WTC11 (cell line): Measurements from ENCODE around the gene DDX25. TPM values are rescaled to one million over a fixed set of nuclear protein-coding genes. Genes with fewer than 3 reads are reported as not detected.

Experiments
- ARID4B ChIP-seq: sonication (generic); formaldehyde crosslinking; IDR thresholded peaks from 2 replicates; pipeline ENCODE4 v1.8.0; 2023; ENCODE audit warnings: missing genetic modification reagents, mild to moderate bottlenecking, borderline replicate concordance
- ATF3 ChIP-seq: sonication (generic); formaldehyde crosslinking; conservative IDR thresholded peaks from 2 replicates; pipeline ENCODE4 v1.8.1; 2022; ENCODE audit warnings: mild to moderate bottlenecking, missing genetic modification reagents
- CREM ChIP-seq: sonication (generic); formaldehyde crosslinking; IDR thresholded peaks from 2 replicates; pipeline ENCODE4 v1.8.1; 2022; ENCODE audit warnings: mild to moderate bottlenecking, missing genetic modification reagents, moderate library complexity
- E2F4 ChIP-seq: sonication (generic); formaldehyde crosslinking; IDR thresholded peaks from 2 replicates; pipeline ENCODE4 v1.8.1; 2022; ENCODE audit warnings: low read depth, mild to moderate bottlenecking, moderate library complexity, missing genetic modification reagents, borderline replicate concordance
- EMX1 ChIP-seq: fragments of 250-450 bp; sonication (Bioruptor Pico); IDR thresholded peaks from 2 replicates; pipeline ENCODE4 v1.8.0; 2021; ENCODE audit warnings: mild to moderate bottlenecking
- ESRRA ChIP-seq: sonication (generic); formaldehyde crosslinking; IDR thresholded peaks from 2 replicates; pipeline ENCODE4 v1.8.1; 2022; ENCODE audit warnings: mild to moderate bottlenecking, missing genetic modification reagents, borderline replicate concordance
- GRHL2 ChIP-seq: fragments of 250-450 bp; sonication (Bioruptor Pico); IDR thresholded peaks from 2 replicates; pipeline ENCODE4 v1.8.0; 2022; ENCODE audit warnings: mild to moderate bottlenecking, moderate library complexity; ENCODE audit not compliant: insufficient replicate concordance, severe bottlenecking
- JAZF1 ChIP-seq: fragments of 250-450 bp; sonication (Bioruptor Pico); IDR thresholded peaks from 2 replicates; pipeline ENCODE4 v1.9.0; 2021; ENCODE audit warnings: moderate library complexity, mild to moderate bottlenecking, inconsistent platforms
- JUN ChIP-seq: sonication (generic); formaldehyde crosslinking; IDR thresholded peaks from 2 replicates; pipeline ENCODE4 v1.8.0; 2023; ENCODE audit warnings: mild to moderate bottlenecking, missing genetic modification reagents
- NR1H2 ChIP-seq: sonication (generic); formaldehyde crosslinking; IDR thresholded peaks from 2 replicates; pipeline ENCODE4 v1.9.0; 2021; ENCODE audit warnings: mild to moderate bottlenecking, moderate library complexity, missing genetic modification reagents
- NR2C2 ChIP-seq: sonication (generic); formaldehyde crosslinking; IDR thresholded peaks from 2 replicates; pipeline ENCODE4 v1.8.0; 2022; ENCODE audit warnings: mild to moderate bottlenecking, missing genetic modification reagents
- SMAD3 ChIP-seq: sonication (generic); formaldehyde crosslinking; IDR thresholded peaks from 2 replicates; pipeline ENCODE4 v1.8.0; 2022; ENCODE audit warnings: missing genetic modification reagents, mild to moderate bottlenecking, borderline replicate concordance
- SMAD4 ChIP-seq: sonication (generic); formaldehyde crosslinking; IDR thresholded peaks from 2 replicates; pipeline ENCODE4 v1.8.0; 2022; ENCODE audit warnings: mild to moderate bottlenecking, missing genetic modification reagents
- SP1 ChIP-seq: sonication (generic); formaldehyde crosslinking; conservative IDR thresholded peaks from 2 replicates; pipeline ENCODE4 v1.8.1; 2022; ENCODE audit warnings: missing genetic modification reagents
- ZNF317 ChIP-seq: sonication (generic); formaldehyde crosslinking; IDR thresholded peaks from 2 replicates; pipeline ENCODE4 v1.8.1; 2023; ENCODE audit warnings: low read depth, mild to moderate bottlenecking, moderate library complexity, missing genetic modification reagents, borderline replicate concordance
- total RNA-seq: library from RNA; stranded (reverse); gene quantifications from 3 replicates; pipeline ENCODE4 v1.2.3, GENCODE V29; 2021
- TF ChIP-seq, protein P1 (sequence below): sonication (generic); formaldehyde crosslinking; IDR thresholded peaks from 2 replicates; pipeline ENCODE4 v1.8.0; 2023; ENCODE audit warnings: mild to moderate bottlenecking, missing genetic modification reagents
- TF ChIP-seq, protein P2 (sequence below): sonication (generic); formaldehyde crosslinking; IDR thresholded peaks from 2 replicates; pipeline ENCODE4 v1.8.0; 2022; ENCODE audit warnings: mild to moderate bottlenecking, missing genetic modification reagents
- TF ChIP-seq, protein P3 (sequence below): sonication (generic); formaldehyde crosslinking; IDR thresholded peaks from 2 replicates; pipeline ENCODE4 v1.8.0; 2022; ENCODE audit warnings: mild to moderate bottlenecking, missing genetic modification reagents
- TF ChIP-seq, protein P4 (sequence below): sonication (generic); formaldehyde crosslinking; IDR thresholded peaks from 2 replicates; pipeline ENCODE4 v1.8.1; 2022; ENCODE audit warnings: mild to moderate bottlenecking, missing genetic modification reagents, moderate library complexity, borderline replicate concordance
- TF ChIP-seq, protein P5 (sequence below): fragments of 250-450 bp; sonication (Bioruptor Pico); IDR thresholded peaks from 2 replicates; pipeline ENCODE4 v2.1.2; 2022; ENCODE audit warnings: mild to moderate bottlenecking, moderate library complexity
- TF ChIP-seq, protein P6 (sequence below): sonication (generic); formaldehyde crosslinking; IDR thresholded peaks from 2 replicates; pipeline ENCODE4 v1.8.1; 2022; ENCODE audit warnings: mild to moderate bottlenecking, moderate library complexity, missing genetic modification reagents
- TF ChIP-seq, protein P7 (sequence below): sonication (generic); formaldehyde crosslinking; IDR thresholded peaks from 2 replicates; pipeline ENCODE4 v1.8.1; 2022; ENCODE audit warnings: missing genetic modification reagents, borderline replicate concordance

Gene DDX25
- total RNA-seq, 1 experiment from 2014 or later: 17.5 TPM

DNA sequence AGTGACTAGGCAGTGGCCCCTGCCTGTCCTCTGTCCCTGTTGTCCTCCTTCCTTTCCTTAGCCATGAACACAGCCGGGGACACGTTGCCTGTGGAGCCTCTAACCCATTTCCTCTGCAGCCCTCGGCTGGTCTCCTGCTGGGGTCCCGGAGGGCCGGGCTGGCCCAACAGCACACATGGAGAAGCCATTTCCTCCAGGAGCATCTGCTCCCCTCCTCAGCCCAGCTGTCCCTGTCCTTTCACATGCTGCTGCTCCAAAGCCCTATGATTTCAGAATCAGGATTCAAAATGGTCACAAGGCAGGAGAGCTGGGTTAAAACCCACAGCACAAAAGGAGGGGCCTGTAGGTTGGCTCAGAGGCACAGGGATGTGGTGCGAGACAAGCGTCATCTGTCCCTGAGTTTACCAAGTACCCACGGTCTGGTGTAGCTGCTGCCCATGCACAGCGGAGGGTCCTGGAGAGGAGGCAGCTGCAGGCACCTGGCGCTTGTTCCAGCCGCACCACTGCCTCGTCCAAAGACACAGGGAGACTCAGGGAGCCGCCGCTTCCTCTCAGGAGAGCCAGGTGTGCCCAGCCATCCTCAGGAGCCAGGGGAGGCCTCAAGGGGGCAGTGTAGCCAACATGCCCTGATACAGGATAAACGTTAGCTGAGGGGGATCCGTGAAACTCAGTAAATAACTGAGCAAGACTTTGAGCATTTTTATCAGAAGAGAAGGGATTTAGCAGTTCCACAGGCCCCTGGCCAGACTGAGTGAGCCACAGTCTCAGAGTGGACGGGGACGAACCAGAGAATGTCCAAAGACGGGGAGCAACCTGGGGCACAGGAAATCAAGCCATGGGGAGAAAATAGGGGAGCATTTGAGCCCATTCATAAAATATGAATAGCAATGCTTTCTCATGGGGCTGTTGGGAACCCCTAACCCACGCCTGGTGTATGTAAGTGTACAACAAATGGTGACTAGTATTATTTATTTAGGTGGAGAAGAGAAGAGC, 37.6 kb downstream of the DDX25 start (continued):
- TF ChIP-seq, protein P1, sequence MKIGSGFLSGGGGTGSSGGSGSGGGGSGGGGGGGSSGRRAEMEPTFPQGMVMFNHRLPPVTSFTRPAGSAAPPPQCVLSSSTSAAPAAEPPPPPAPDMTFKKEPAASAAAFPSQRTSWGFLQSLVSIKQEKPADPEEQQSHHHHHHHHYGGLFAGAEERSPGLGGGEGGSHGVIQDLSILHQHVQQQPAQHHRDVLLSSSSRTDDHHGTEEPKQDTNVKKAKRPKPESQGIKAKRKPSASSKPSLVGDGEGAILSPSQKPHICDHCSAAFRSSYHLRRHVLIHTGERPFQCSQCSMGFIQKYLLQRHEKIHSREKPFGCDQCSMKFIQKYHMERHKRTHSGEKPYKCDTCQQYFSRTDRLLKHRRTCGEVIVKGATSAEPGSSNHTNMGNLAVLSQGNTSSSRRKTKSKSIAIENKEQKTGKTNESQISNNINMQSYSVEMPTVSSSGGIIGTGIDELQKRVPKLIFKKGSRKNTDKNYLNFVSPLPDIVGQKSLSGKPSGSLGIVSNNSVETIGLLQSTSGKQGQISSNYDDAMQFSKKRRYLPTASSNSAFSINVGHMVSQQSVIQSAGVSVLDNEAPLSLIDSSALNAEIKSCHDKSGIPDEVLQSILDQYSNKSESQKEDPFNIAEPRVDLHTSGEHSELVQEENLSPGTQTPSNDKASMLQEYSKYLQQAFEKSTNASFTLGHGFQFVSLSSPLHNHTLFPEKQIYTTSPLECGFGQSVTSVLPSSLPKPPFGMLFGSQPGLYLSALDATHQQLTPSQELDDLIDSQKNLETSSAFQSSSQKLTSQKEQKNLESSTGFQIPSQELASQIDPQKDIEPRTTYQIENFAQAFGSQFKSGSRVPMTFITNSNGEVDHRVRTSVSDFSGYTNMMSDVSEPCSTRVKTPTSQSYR (CRISPR knock-in tag): no peak
- TF ChIP-seq GRHL2 (CRISPR knock-in tag): no peak
- no peak for TF ChIP-seq ARID4B (CRISPR knock-in tag)
- no peak for TF ChIP-seq EMX1 (CRISPR knock-in tag)
- TF ChIP-seq CREM (CRISPR knock-in tag): no peak
- TF ChIP-seq SMAD3 (CRISPR knock-in tag): peak; percentile 61; the same call in 1 of the 2 replicates
- TF ChIP-seq, protein P2, sequence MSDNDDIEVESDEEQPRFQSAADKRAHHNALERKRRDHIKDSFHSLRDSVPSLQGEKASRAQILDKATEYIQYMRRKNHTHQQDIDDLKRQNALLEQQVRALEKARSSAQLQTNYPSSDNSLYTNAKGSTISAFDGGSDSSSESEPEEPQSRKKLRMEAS (CRISPR knock-in tag): no peak; the same call in 1 of the 2 replicates
- no peak for TF ChIP-seq ESRRA (CRISPR knock-in tag)
- TF ChIP-seq ZNF317 (CRISPR knock-in tag): no peak
- no peak for TF ChIP-seq SMAD4
- TF ChIP-seq, protein P3, sequence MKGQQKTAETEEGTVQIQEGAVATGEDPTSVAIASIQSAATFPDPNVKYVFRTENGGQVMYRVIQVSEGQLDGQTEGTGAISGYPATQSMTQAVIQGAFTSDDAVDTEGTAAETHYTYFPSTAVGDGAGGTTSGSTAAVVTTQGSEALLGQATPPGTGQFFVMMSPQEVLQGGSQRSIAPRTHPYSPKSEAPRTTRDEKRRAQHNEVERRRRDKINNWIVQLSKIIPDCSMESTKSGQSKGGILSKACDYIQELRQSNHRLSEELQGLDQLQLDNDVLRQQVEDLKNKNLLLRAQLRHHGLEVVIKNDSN: no peak
- TF ChIP-seq, protein P4, sequence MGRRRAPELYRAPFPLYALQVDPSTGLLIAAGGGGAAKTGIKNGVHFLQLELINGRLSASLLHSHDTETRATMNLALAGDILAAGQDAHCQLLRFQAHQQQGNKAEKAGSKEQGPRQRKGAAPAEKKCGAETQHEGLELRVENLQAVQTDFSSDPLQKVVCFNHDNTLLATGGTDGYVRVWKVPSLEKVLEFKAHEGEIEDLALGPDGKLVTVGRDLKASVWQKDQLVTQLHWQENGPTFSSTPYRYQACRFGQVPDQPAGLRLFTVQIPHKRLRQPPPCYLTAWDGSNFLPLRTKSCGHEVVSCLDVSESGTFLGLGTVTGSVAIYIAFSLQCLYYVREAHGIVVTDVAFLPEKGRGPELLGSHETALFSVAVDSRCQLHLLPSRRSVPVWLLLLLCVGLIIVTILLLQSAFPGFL (CRISPR knock-in tag): no peak
- TF ChIP-seq SP1 (CRISPR knock-in tag): no peak
- TF ChIP-seq, protein P5, sequence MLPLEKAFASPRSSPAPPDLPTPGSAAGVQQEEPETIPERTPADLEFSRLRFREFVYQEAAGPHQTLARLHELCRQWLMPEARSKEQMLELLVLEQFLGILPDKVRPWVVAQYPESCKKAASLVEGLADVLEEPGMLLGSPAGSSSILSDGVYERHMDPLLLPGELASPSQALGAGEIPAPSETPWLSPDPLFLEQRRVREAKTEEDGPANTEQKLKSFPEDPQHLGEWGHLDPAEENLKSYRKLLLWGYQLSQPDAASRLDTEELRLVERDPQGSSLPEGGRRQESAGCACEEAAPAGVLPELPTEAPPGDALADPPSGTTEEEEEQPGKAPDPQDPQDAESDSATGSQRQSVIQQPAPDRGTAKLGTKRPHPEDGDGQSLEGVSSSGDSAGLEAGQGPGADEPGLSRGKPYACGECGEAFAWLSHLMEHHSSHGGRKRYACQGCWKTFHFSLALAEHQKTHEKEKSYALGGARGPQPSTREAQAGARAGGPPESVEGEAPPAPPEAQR (CRISPR knock-in tag): no peak
- no peak for TF ChIP-seq JUN (CRISPR knock-in tag)
- TF ChIP-seq, protein P6, sequence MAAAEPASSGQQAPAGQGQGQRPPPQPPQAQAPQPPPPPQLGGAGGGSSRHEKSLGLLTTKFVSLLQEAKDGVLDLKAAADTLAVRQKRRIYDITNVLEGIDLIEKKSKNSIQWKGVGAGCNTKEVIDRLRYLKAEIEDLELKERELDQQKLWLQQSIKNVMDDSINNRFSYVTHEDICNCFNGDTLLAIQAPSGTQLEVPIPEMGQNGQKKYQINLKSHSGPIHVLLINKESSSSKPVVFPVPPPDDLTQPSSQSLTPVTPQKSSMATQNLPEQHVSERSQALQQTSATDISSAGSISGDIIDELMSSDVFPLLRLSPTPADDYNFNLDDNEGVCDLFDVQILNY (CRISPR knock-in tag): no peak
- TF ChIP-seq NR2C2 (CRISPR knock-in tag): no peak
- no peak for TF ChIP-seq NR1H2
- TF ChIP-seq E2F4: no peak
- TF ChIP-seq ATF3 (CRISPR knock-in tag): no peak
- TF ChIP-seq, protein P7, sequence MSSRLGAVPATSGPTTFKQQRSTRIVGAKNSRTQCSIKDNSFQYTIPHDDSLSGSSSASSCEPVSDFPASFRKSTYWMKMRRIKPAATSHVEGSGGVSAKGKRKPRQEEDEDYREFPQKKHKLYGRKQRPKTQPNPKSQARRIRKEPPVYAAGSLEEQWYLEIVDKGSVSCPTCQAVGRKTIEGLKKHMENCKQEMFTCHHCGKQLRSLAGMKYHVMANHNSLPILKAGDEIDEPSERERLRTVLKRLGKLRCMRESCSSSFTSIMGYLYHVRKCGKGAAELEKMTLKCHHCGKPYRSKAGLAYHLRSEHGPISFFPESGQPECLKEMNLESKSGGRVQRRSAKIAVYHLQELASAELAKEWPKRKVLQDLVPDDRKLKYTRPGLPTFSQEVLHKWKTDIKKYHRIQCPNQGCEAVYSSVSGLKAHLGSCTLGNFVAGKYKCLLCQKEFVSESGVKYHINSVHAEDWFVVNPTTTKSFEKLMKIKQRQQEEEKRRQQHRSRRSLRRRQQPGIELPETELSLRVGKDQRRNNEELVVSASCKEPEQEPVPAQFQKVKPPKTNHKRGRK: no peak
- no peak for TF ChIP-seq JAZF1 (CRISPR knock-in tag)
